ENCODE measurements around the gene MORN1. TPM values are rescaled to one million over a fixed set of nuclear protein-coding genes. Genes with fewer than 3 reads are reported as not detected.
A peak's percentile ranks its signal among the peaks of the same experiment; 100 is the strongest.

MORN1 gene
- total RNA-seq, 1 donor from 2014 or later: 12.7 TPM

DNA sequence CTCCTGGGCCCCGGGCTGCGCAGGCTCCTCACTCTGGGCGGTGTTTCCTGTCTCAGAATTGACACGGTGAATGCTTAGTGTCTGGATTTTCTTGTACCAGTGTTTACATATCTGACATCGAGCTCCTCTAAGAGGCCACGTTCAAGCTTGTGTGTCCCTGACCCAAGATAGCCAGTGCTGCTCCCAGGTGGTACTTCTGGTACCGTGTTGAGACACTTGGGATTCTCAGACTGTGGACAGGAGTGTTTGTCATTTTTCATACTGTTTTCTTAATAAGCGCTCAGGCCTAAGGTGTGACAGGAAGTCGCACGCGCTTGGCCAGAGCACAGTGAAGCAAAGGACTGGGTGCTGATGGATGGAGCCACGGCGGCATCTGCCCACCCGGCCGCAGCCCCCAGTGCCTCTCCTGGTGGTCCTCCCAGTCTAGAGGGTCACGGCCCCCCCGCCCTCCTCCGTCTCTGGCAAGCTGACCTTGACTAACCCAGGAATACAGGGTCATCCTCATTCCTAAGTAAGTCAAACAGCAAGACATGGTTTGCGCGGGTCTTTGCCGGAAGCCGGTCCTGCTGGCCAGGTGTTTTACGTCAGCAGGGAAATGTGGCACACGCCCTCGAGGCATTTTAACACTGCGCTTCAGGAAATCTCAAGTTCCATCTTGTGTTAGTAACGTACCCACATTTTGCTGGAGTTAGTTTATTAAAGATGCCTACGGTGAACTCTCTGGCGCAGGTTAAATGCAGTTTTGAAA, 13.0 kb upstream of the MORN1 start:
- Mint-ChIP-seq H3K9me3 (ENCODE audit: unreplicated experiment) (no peaks in the 10 kb centered on the region), H3K36me3 (ENCODE audit: unreplicated experiment) (peaks cover 34% of the 10 kb centered on the region), H3K4me1 (ENCODE audit: unreplicated experiment) (peaks cover 25% of the 10 kb centered on the region), H3K27me3 (ENCODE audit: unreplicated experiment) (no peaks in the 10 kb centered on the region), H3K27ac (ENCODE audit: unreplicated experiment) (peak overlapping the region; percentile 84), H3K4me3 (ENCODE audit: unreplicated experiment) (no peak overlapping the region)
- DNase-seq (ENCODE audit: extremely low spot score, unreplicated experiment): no peak
- TF ChIP-seq, protein P1, sequence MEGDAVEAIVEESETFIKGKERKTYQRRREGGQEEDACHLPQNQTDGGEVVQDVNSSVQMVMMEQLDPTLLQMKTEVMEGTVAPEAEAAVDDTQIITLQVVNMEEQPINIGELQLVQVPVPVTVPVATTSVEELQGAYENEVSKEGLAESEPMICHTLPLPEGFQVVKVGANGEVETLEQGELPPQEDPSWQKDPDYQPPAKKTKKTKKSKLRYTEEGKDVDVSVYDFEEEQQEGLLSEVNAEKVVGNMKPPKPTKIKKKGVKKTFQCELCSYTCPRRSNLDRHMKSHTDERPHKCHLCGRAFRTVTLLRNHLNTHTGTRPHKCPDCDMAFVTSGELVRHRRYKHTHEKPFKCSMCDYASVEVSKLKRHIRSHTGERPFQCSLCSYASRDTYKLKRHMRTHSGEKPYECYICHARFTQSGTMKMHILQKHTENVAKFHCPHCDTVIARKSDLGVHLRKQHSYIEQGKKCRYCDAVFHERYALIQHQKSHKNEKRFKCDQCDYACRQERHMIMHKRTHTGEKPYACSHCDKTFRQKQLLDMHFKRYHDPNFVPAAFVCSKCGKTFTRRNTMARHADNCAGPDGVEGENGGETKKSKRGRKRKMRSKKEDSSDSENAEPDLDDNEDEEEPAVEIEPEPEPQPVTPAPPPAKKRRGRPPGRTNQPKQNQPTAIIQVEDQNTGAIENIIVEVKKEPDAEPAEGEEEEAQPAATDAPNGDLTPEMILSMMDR (IDR thresholded peaks at IDR 0.05): no peak

DNA sequence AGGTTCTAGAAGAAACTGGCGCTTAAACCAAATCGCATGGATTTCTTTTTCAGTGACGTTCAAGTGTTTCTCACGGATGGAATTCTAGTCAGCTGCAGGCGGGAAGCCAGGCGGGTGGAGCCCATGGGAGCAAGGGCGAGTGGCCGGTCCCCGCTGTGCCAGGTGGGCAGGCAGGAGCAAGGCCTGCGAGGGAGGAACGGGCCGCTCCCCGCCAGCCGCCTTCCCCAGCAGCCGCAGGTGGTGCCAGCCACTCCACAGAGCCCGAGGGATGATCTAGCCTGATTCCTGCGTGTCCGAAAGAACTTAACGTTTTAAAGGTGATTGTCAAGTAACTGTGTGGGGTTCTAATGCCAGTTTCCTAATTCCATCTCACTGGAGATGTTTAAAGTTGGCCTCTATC, 11.9 kb upstream of the MORN1 start:
- Mint-ChIP-seq H3K9me3 (ENCODE audit: unreplicated experiment) (no peaks in the 10 kb centered on the region), H3K4me3 (ENCODE audit: unreplicated experiment) (no peak overlapping the region), H3K36me3 (ENCODE audit: unreplicated experiment) (peaks cover 37% of the 10 kb centered on the region), H3K27ac (ENCODE audit: unreplicated experiment) (no peak overlapping the region), H3K4me1 (ENCODE audit: unreplicated experiment) (peaks cover 25% of the 10 kb centered on the region), H3K27me3 (ENCODE audit: unreplicated experiment) (no peaks in the 10 kb centered on the region)
- TF ChIP-seq, protein P1 (IDR thresholded peaks at IDR 0.05): no peak
- DNase-seq (ENCODE audit: extremely low spot score, unreplicated experiment): no peak

DNA sequence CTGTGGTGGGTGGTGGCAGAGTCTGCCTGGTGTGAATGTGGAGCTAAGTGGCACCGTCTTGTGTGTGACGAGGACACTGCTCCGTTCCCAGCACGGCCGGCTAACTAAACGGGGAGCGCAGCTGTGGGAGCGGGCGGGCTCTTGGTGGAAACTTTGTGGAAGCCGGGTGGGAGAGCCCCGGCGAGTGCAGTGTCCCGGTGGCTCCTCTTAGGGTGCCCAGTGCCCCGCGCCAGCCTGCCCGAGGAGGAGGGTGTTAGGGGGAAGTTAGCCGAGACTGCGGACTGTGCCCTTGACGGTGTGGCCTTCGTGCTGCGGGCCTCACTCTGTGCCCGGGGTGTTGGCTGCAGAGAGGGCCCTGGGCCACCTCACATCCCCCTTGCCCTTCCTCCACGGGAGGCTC, 11.1 kb upstream of the MORN1 start:
- H3K4me1 Mint-ChIP-seq (ENCODE audit: unreplicated experiment): peaks cover 25% of the 10 kb centered on the region
- no peak overlapping the region for H3K27ac Mint-ChIP-seq (ENCODE audit: unreplicated experiment)
- H3K36me3 Mint-ChIP-seq (ENCODE audit: unreplicated experiment): peaks cover 37% of the 10 kb centered on the region

DNA sequence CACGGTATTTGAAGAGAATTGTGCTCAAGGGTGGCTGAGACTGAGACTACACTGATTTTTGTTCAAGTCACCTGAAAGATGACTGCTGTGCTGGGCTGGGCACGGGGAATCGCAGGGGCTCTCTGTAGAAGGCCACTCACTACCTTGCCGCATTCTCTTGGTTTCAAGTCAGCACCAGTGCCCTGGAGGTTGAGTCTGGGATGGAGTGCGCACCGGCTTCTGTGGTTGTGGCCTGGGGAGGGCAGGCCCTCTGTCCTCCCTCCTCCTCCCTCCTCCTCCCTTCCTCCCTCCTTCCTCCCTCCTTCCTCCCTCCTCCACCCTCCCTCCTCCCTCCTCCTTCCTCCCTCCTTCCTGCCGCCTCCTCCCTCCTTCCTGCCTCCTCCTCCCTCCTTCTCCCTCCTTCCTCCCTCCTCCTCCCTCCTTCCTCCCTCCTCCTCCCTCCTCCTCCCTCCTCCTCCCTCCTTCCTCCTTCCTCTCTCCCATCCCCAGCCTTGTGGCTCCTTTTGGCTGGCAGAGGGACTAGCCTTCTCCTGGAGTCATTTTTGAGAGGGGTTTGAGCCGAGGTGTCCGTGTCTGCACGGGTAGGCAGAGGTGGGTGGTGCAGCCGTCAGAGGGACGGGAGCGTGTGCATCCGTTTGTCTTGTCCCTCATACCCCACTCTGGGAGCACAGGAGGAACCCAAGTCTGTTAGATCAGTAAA, 9.7 kb upstream of the MORN1 start:
- H3K9me3 Mint-ChIP-seq (ENCODE audit: unreplicated experiment): no peaks in the 10 kb centered on the region
- no peaks in the 10 kb centered on the region for H3K27me3 Mint-ChIP-seq (ENCODE audit: unreplicated experiment)
- peaks cover 18% of the 10 kb centered on the region for H3K4me1 Mint-ChIP-seq (ENCODE audit: unreplicated experiment)
- no peak overlapping the region for H3K4me3 Mint-ChIP-seq (ENCODE audit: unreplicated experiment)
- peaks cover 43% of the 10 kb centered on the region for H3K36me3 Mint-ChIP-seq (ENCODE audit: unreplicated experiment)
- TF ChIP-seq, protein P1 (IDR thresholded peaks at IDR 0.05): no peak
- DNase-seq (ENCODE audit: extremely low spot score, unreplicated experiment): no peak
- H3K27ac Mint-ChIP-seq (ENCODE audit: unreplicated experiment): no peak overlapping the region

More for the DNA sequence above, 11.1 kb upstream of the MORN1 start:
- H3K9me3 Mint-ChIP-seq (ENCODE audit: unreplicated experiment): no peaks in the 10 kb centered on the region
- H3K4me3 Mint-ChIP-seq (ENCODE audit: unreplicated experiment): no peak overlapping the region
- no peak for DNase-seq (ENCODE audit: extremely low spot score, unreplicated experiment)
- TF ChIP-seq, protein P1 (IDR thresholded peaks at IDR 0.05): no peak
- no peaks in the 10 kb centered on the region for H3K27me3 Mint-ChIP-seq (ENCODE audit: unreplicated experiment)

DNA sequence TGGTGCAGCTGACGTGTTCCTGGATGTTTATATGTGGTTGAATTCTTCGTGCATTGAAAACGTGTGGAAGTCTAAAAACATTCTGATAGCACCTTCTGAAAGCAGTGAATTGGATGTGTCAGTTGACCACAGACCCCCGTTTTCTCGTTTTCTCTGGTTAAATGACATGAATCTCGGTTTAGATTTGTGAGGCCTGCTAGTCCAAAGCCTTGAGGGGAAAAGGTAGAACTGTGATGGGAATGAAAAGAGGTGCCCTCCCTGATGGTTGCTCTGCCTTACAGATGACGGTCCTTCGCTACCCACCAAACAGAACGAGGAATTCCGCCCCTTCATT, 9.2 kb upstream of the MORN1 start:
- TF ChIP-seq, protein P1 (IDR thresholded peaks at IDR 0.05): no peak
- Mint-ChIP-seq H3K4me1 (ENCODE audit: unreplicated experiment) (peaks cover 14% of the 10 kb centered on the region), H3K27ac (ENCODE audit: unreplicated experiment) (no peak overlapping the region), H3K9me3 (ENCODE audit: unreplicated experiment) (no peaks in the 10 kb centered on the region), H3K4me3 (ENCODE audit: unreplicated experiment) (no peak overlapping the region), H3K27me3 (ENCODE audit: unreplicated experiment) (no peaks in the 10 kb centered on the region), H3K36me3 (ENCODE audit: unreplicated experiment) (peaks cover 44% of the 10 kb centered on the region)
- no peak for DNase-seq (ENCODE audit: extremely low spot score, unreplicated experiment)
